Activated CD4-positive, alpha-beta T cell treated with anti-CD3 and anti-CD28 coated beads, Interleukin-2, amount 10 ng/mL, durations not matched to agents 7 days and 5 days (primary cell): ENCODE data around the gene HPX. TPM values are rescaled to one million over a fixed set of nuclear protein-coding genes. Genes with fewer than 3 reads are reported as not detected.

ENCODE experiments used
- CTCF ChIA-PET: fragments of 350-600 bp; sonication (Branson Sonifier 250); formaldehyde crosslinking; loops from one replicate; lab custom pipeline; 2021; ENCODE audit warnings: antibody characterized with exemption; lab: Charles Lee
- POLR2A ChIA-PET: fragments of 350-600 bp; sonication (Branson Sonifier 250); formaldehyde crosslinking; loops from one replicate; lab custom pipeline; 2021; ENCODE audit warnings: antibody characterized with exemption; lab: Charles Lee
- DNase-seq: peaks from one replicate; pipeline ENCODE4 v3.0.0-alpha.2; 2020
- H3K27ac Mint-ChIP-seq: one replicate; pipeline ENCODE4 v1.8.0; 2021; ENCODE audit warnings: mild to moderate bottlenecking, moderate library complexity, mixed read lengths
- H3K27me3 Mint-ChIP-seq: one replicate; pipeline ENCODE4 v1.8.0; 2021; ENCODE audit warnings: mixed read lengths
- H3K36me3 Mint-ChIP-seq: one replicate; pipeline ENCODE4 v1.8.0; 2021; ENCODE audit warnings: low read depth, mixed read lengths
- H3K4me1 Mint-ChIP-seq: one replicate; pipeline ENCODE4 v1.8.0; 2021; ENCODE audit warnings: mixed read lengths
- H3K4me3 Mint-ChIP-seq: one replicate; pipeline ENCODE4 v1.8.0; 2021; ENCODE audit warnings: mild to moderate bottlenecking, moderate library complexity, mixed read lengths
- H3K9me3 Mint-ChIP-seq: one replicate; pipeline ENCODE4 v1.8.0; 2021; ENCODE audit warnings: mixed read lengths
- total RNA-seq, 2 experiments: library from RNA; stranded (reverse); gene quantifications; one replicate each; pipeline ENCODE4 v1.2.3, GENCODE V29; 2021

HPX gene
- total RNA-seq, 2 experiments from 2014 or later: 0.35 TPM; not detected in 1

GRCh38 chr11:6476571-6476970 is 35.8 kb upstream of the HPX start:
- ChIA-PET CTCF (no interaction called here), POLR2A (no interaction called here)
- Mint-ChIP-seq H3K9me3 (no peaks in the 10 kb centered on the region), H3K27ac (no peak overlapping the region), H3K36me3 (peaks cover 15% of the 10 kb centered on the region), H3K27me3 (peaks cover 6% of the 10 kb centered on the region), H3K4me1 (peaks cover 41% of the 10 kb centered on the region), H3K4me3 (no peak overlapping the region)
- DNase-seq: no peak

DNA sequence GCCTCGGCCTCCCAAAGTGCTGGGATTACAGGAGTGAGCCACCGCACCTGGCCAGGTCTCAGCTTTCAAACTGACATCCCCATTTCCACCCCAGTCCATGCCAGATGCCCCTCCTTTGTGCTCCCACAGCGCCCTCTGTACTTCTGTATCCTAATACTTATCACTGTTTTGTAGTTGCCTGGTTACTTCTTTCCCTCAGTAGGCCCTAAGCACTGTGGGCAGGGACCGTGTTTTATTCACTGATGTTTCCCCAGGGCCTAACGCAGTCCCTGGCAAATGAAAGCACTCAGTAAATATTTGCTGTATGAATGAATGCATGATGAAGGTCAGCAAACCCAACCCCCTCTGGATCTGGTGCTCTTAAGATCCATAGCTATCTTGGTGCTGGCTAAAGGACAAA is 35.1 kb upstream of the HPX start:
- POLR2A ChIA-PET: no interaction called here
- Mint-ChIP-seq H3K4me3 (no peak overlapping the region), H3K4me1 (peaks cover 39% of the 10 kb centered on the region), H3K27me3 (peaks cover 8% of the 10 kb centered on the region), H3K9me3 (no peaks in the 10 kb centered on the region), H3K36me3 (peaks cover 15% of the 10 kb centered on the region), H3K27ac (no peak overlapping the region)
- DNase-seq: no peak
- CTCF ChIA-PET: interaction anchor here (1.3 to 1.6 kb wide), 2 partner anchors 69 to 97 kb away, joined by 3 to 5 read pairs; no protein-coding TSS in a partner anchor

DNA sequence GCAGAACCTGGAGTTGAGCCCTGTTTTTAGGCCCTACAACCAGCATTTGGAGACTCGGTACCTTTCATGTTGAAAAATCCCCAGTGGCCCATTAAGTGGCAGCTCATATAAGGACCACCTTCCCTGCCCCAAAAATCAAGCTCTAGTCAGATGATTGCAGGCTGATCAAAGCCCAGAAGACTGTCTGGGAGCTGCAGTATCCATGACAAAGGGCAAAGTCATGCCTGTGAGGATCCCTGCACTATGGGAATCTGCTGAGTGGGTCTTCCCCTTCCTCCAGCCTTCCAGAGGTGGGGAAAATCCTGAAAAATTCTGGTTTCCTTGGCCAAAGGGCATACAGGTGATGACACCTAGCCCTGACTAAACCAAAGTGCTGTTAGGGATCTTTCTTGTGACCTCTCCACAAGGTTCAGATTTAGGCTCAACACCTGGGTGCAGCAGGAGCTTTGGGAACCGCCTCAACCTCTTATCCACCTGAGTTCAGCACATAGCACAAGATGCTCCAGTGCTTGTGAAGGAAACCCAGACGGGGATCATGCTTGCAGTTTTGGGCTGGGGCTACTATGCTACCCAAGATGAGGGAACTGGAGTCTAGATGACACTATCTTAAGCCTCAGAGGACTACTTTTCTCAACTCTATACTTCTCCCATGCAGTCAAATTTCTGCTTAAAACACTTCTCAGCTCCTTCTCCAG is 34.2 kb upstream of the HPX start:
- no peak for DNase-seq
- H3K9me3 Mint-ChIP-seq: no peaks in the 10 kb centered on the region
- H3K4me1 Mint-ChIP-seq: peaks cover 30% of the 10 kb centered on the region
- peak overlapping the region; percentile 74 for H3K4me3 Mint-ChIP-seq
- ChIA-PET POLR2A (interaction anchor here (0.6 to 0.7 kb wide), 3 partner anchors 11 to 144 kb away, joined by 3 to 4 read pairs (median 3); no protein-coding TSS in a partner anchor), CTCF (interaction anchor here (0.8 to 1.6 kb wide), 5 partner anchors 9 to 208 kb away, joined by 3 to 5 read pairs (median 4); partner anchors contain the start of gene MRPL17)
- H3K27me3 Mint-ChIP-seq: peaks cover 8% of the 10 kb centered on the region
- H3K27ac Mint-ChIP-seq: no peak overlapping the region
- peaks cover 15% of the 10 kb centered on the region for H3K36me3 Mint-ChIP-seq

- ChIA-PET CTCF (interaction anchor here (1.3 kb wide), 2 partner anchors 10 to 95 kb away, joined by 4 read pairs; no protein-coding TSS in a partner anchor), POLR2A (interaction anchor here (0.6 kb wide), 1 partner anchor 26 kb away, joined by 3 read pairs; no protein-coding TSS in a partner anchor)
- Mint-ChIP-seq H3K4me1 (peaks cover 25% of the 10 kb centered on the region), H3K36me3 (peaks cover 15% of the 10 kb centered on the region), H3K9me3 (no peaks in the 10 kb centered on the region), H3K27me3 (peaks cover 8% of the 10 kb centered on the region), H3K27ac (peak overlapping the region; percentile 21), H3K4me3 (peak overlapping the region; percentile 74)
- no peak for DNase-seq
Measured at GRCh38 chr11:6474413-6474792, 33.6 kb upstream of the HPX start.

DNA sequence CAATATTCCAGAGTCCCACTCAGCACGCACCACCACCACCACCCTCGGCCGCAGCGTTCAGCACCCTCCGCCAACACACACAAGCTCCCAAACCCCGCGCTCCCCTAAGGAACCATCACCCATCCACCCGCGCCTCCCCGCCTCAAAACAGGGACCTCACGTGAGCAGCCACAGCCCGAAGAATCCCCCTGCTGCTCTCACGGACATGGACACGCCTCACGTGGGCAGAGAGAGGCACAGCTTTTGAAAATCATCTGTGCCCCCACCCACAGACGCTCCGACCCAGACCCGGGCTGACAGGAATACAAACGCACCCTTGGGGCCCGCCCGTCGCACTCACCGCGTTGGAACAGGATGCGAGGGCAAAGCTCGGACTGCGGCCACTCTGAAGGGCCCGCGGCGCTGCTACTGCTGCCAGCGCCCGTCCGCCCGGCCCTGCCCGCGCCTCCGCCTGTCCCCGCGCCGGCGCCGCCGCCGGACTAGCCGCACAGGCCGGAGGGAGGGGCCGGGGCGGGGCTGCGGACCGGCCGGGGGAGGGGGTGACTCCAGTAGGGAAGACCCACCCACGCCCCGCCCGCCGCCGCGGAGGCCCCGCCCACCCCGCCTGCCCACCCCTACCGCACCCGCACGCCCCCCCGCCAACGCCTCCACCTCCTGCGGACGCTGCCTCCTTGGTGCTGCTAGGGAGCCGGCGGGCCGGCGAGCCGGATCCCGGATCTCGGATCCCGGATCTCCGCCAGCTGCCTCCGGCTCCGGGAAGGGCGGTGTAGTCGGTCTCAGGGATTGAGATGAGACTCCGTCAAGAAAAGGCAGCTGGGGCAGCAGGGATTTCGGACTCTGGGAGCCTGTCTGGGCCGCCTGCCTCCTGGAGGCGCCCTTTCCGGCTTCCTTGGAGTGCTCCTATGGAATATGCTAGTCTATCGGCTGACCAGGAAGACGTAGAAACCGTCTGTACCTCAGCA is 32.9 kb upstream of the HPX start, which contains the start of gene TRIM3:
TSS of gene TRIM3 (minus strand) at position 491 of the 962 bp plus-strand sequence. CDS start 8,246 bp downstream, outside the sequence.
- peak within 1 kb of the TSS; percentile 76 for H3K4me3 Mint-ChIP-seq
- H3K27ac Mint-ChIP-seq: peak within 1 kb of the TSS; percentile 62
- H3K4me1 Mint-ChIP-seq: peaks cover 21% of the 10 kb centered on the region
- H3K27me3 Mint-ChIP-seq: peaks cover 8% of the 10 kb centered on the region
- H3K9me3 Mint-ChIP-seq: no peaks in the 10 kb centered on the region
- ChIA-PET POLR2A (no interaction called here), CTCF (interaction anchor here (0.5 to 1.3 kb wide), 4 partner anchors 9 to 94 kb away, joined by 3 to 4 read pairs (median 4); no protein-coding TSS in a partner anchor)
- peak; percentile 62 for DNase-seq
- peaks cover 13% of the 10 kb centered on the region for H3K36me3 Mint-ChIP-seq

DNA sequence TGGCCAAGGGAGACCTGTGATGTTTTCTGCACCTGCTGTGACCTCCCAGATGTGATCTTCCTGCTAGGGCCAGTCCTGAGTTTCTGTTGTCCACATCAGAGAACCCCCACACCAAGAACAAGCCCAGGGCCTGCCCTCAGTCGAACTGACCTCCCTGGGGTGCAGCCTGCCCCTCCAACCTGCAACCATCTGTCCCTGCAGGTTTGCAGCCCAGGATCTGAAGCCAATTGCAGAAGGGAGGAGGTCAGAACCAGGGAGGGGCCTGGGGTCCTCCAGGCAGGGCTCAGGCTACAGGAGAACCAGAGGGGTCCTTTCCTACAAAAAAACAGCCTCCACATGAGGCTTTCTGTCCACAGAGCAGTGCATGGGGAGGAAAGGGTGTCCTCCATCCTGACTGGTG is 32.1 kb upstream of the HPX start:
- peaks cover 20% of the 10 kb centered on the region for H3K4me1 Mint-ChIP-seq
- H3K27ac Mint-ChIP-seq: no peak overlapping the region
- no peaks in the 10 kb centered on the region for H3K9me3 Mint-ChIP-seq
- ChIA-PET CTCF (interaction anchor here (0.5 to 1.3 kb wide), 3 partner anchors 9 to 94 kb away, joined by 3 to 5 read pairs (median 4); no protein-coding TSS in a partner anchor), POLR2A (no interaction called here)
- H3K36me3 Mint-ChIP-seq: peaks cover 10% of the 10 kb centered on the region
- peaks cover 8% of the 10 kb centered on the region for H3K27me3 Mint-ChIP-seq
- peak overlapping the region; percentile 50 for H3K4me3 Mint-ChIP-seq
- no peak for DNase-seq

GRCh38 chr11:6469599-6469998 is 28.8 kb upstream of the HPX start:
- peaks cover 20% of the 10 kb centered on the region for H3K4me1 Mint-ChIP-seq

GRCh38 chr11:6468712-6469495 is 28.1 kb upstream of the HPX start:
- Mint-ChIP-seq H3K4me3 (no peak overlapping the region), H3K4me1 (peaks cover 15% of the 10 kb centered on the region), H3K27me3 (peaks cover 10% of the 10 kb centered on the region), H3K36me3 (no peaks in the 10 kb centered on the region), H3K9me3 (no peaks in the 10 kb centered on the region), H3K27ac (no peak overlapping the region)
- CTCF ChIA-PET: interaction anchor here (0.5 to 3.0 kb wide), 5 partner anchors 13 to 48 kb away, joined by 3 to 12 read pairs (median 4); partner anchors contain the start of genes ARFIP2 and TIMM10B
- no peak for DNase-seq
- POLR2A ChIA-PET: no interaction called here

More at GRCh38 chr11:6469599-6469998, 28.8 kb upstream of the HPX start:
- Mint-ChIP-seq H3K27me3 (peaks cover 10% of the 10 kb centered on the region), H3K27ac (no peak overlapping the region), H3K4me3 (no peak overlapping the region), H3K9me3 (no peaks in the 10 kb centered on the region), H3K36me3 (no peaks in the 10 kb centered on the region)
- no peak for DNase-seq
- ChIA-PET POLR2A (no interaction called here), CTCF (interaction anchor here (0.5 to 3.0 kb wide), 5 partner anchors 12 to 91 kb away, joined by 4 to 12 read pairs (median 5); partner anchors contain the start of genes ARFIP2 and TIMM10B)

- Mint-ChIP-seq H3K36me3 (no peaks in the 10 kb centered on the region), H3K4me1 (no peaks in the 10 kb centered on the region), H3K27me3 (no peaks in the 10 kb centered on the region), H3K9me3 (no peaks in the 10 kb centered on the region), H3K27ac (no peak overlapping the region), H3K4me3 (no peak overlapping the region)
- CTCF ChIA-PET: interaction anchor here (0.8 to 1.4 kb wide), 2 partner anchors 10 to 16 kb away, joined by 3 to 5 read pairs; no protein-coding TSS in a partner anchor
- DNase-seq: no peak
- POLR2A ChIA-PET: no interaction called here
Measured at GRCh38 chr11:6459099-6459450, 18.3 kb upstream of the HPX start.

DNA sequence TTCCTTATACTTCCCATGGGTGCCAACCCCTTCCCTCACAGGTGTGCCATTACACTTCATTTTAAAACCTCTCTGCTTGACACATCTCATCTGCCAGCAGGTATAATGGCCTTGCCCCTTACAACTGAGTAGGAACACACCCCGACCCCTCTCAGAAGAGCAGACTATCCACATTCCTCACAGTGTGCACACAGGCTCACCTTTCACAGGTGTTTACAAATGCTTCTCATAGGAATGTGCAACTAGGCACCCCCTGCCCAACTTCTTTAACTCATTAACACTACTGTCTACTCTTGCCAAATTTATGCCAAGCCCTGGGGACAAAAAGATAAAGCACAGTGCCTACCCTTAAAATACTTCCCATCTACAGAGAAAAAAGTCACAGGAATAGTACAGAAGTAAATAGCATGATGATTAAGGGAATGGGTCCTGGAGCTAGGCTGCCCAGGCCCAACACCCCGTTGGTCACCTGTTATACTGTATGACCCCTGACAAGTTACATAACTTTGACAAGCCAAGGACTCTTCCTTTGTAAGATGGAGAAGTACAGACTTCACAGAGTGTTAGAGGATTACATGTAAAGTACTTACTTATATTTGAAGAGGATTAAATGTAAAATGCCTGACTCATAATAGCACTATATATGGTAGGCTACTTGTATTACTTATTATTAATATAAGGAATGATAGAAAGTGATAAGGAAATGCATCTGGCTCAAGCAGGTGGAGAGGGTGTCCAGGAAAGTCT is 17.7 kb upstream of the HPX start:
- no peaks in the 10 kb centered on the region for H3K36me3 Mint-ChIP-seq
- no peaks in the 10 kb centered on the region for H3K9me3 Mint-ChIP-seq
- no peak overlapping the region for H3K27ac Mint-ChIP-seq
- CTCF ChIA-PET: no interaction called here
- POLR2A ChIA-PET: no interaction called here
- H3K27me3 Mint-ChIP-seq: no peaks in the 10 kb centered on the region
- no peak for DNase-seq
- H3K4me1 Mint-ChIP-seq: no peaks in the 10 kb centered on the region
- H3K4me3 Mint-ChIP-seq: no peak overlapping the region

GRCh38 chr11:6457581-6458320 is 17.0 kb upstream of the HPX start:
- H3K4me1 Mint-ChIP-seq: no peaks in the 10 kb centered on the region
- DNase-seq: no peak
- no peak overlapping the region for H3K4me3 Mint-ChIP-seq
- H3K27ac Mint-ChIP-seq: no peak overlapping the region
- POLR2A ChIA-PET: no interaction called here
- CTCF ChIA-PET: no interaction called here
- H3K36me3 Mint-ChIP-seq: no peaks in the 10 kb centered on the region
- no peaks in the 10 kb centered on the region for H3K27me3 Mint-ChIP-seq
- H3K9me3 Mint-ChIP-seq: no peaks in the 10 kb centered on the region
